SK-N-SH (cell line): ENCODE measurements around the gene TPP1. TPM values are rescaled to one million over a fixed set of nuclear protein-coding genes. Genes with fewer than 3 reads are reported as not detected.

Source experiments
- CTCF ChIA-PET: fragments of 300-600, 350-600 bp; formaldehyde crosslinking; extraction: SDS; loops from one replicate; lab custom pipeline; 2021; lab: Yijun Ruan, JAX
- POLR2A ChIA-PET: fragments of 350-600 bp; sonication (Branson Sonifier 250); formaldehyde crosslinking; extraction: SDS; loops from one replicate; lab custom pipeline; 2020; ENCODE audit warnings: antibody characterized with exemption, inconsistent platforms; lab: Yijun Ruan, JAX
- DNase-seq: peaks from one replicate; pipeline ENCODE4 v3.0.0; 2012
- H2AFZ ChIP-seq: fragments of 200-600 bp; sonication (generic); 2 replicates; pipeline ENCODE4 v1.8.1; 2016; ENCODE audit warnings: antibody characterized with exemption, mild to moderate bottlenecking, low read depth
- H3F3A ChIP-seq: fragments of 200-600 bp; sonication (generic); replicated peaks from 2 replicates; pipeline ENCODE3; 2016; ENCODE audit warnings: antibody characterized with exemption, mild to moderate bottlenecking; ENCODE audit not compliant: insufficient read depth
- H3K27ac ChIP-seq, 2 experiments: fragments of 200-500 bp in 1 of 2; fragments of 200-600 bp in 1 of 2; sonication (Bioruptor generic) in 1 of 2; sonication (generic), shearing (Covaris generic) in 1 of 2; 2 replicates each; pipeline versions ENCODE4 v1.5.1 to v1.6.1; 2014 to 2016; ENCODE audit warnings: low read depth in 2 of 2, inconsistent platforms in 1 of 2, low read length in 1 of 2, mild to moderate bottlenecking in 1 of 2, mixed read lengths in 1 of 2
- H3K27me3 ChIP-seq: fragments of 200-600 bp; sonication (generic), shearing (Covaris generic); 2 replicates; pipeline ENCODE4 v1.6.1; 2016; ENCODE audit warnings: mixed run types; ENCODE audit not compliant: insufficient read depth
- H3K36me3 ChIP-seq, 2 experiments: fragments of 200-500 bp in 1 of 2; fragments of 200-600 bp in 1 of 2; sonication (Bioruptor generic) in 1 of 2; sonication (generic) in 1 of 2; replicated peaks in 1 of 2; 2 replicates each; pipeline versions ENCODE3 to v1.5.1; 2014 to 2016; ENCODE audit warnings: low read length in 1 of 2, mild to moderate bottlenecking in 1 of 2; ENCODE audit not compliant: insufficient read depth in 2 of 2, control insufficient read depth in 1 of 2
- H3K4me1 ChIP-seq, 2 experiments: fragments of 200-500 bp in 1 of 2; fragments of 200-600 bp in 1 of 2; sonication (Bioruptor generic) in 1 of 2; sonication (generic), shearing (Covaris generic) in 1 of 2; 2 replicates each; pipeline versions ENCODE4 v1.5.1 to v1.6.1; 2014 to 2016; ENCODE audit warnings: low read depth in 1 of 2, low read length in 1 of 2, mixed run types in 1 of 2; ENCODE audit not compliant: insufficient read depth in 2 of 2, control insufficient read depth in 1 of 2
- H3K4me2 ChIP-seq: fragments of 200-600 bp; sonication (generic), shearing (Covaris generic); 2 replicates; pipeline ENCODE4 v1.6.1; 2017; ENCODE audit warnings: mixed run types
- H3K4me3 ChIP-seq, 2 experiments: fragments of 200-500 bp in 1 of 2; fragments of 200-600 bp in 1 of 2; sonication (Bioruptor generic) in 1 of 2; sonication (generic), shearing (Covaris generic) in 1 of 2; 2 replicates each; pipeline versions ENCODE4 v1.5.1 to v1.8.1; 2014 to 2016; ENCODE audit warnings: low read depth in 2 of 2, inconsistent platforms in 1 of 2, low read length in 1 of 2, mild to moderate bottlenecking in 1 of 2, mixed read lengths in 1 of 2, moderate library complexity in 1 of 2
- H3K79me2 ChIP-seq: fragments of 200-600 bp; sonication (generic); 2 replicates; pipeline ENCODE4 v1.8.1; 2017; ENCODE audit warnings: mild to moderate bottlenecking; ENCODE audit not compliant: insufficient read depth
- H3K9ac ChIP-seq: fragments of 200-600 bp; sonication (generic); 2 replicates; pipeline ENCODE4 v1.6.1; 2017; ENCODE audit warnings: mixed run types
- H3K9me2 ChIP-seq: fragments of 200-600 bp; sonication (generic); 2 replicates; pipeline ENCODE4 v1.6.1; 2017; ENCODE audit warnings: mixed run types
- H3K9me3 ChIP-seq: fragments of 200-600 bp; sonication (generic); 2 replicates; pipeline ENCODE4 v1.6.1; 2017; ENCODE audit warnings: mixed run types, mild to moderate bottlenecking, moderate library complexity
- H4K20me1 ChIP-seq: fragments of 200-600 bp; sonication (generic); 2 replicates; pipeline ENCODE4 v1.6.1; 2017; ENCODE audit warnings: mild to moderate bottlenecking, mixed run types; ENCODE audit not compliant: insufficient read depth
- CHD2 ChIP-seq: fragments of 150-350 bp; IDR thresholded peaks from 2 replicates; pipeline ENCODE4 v1.6.1; 2018; ENCODE audit warnings: low read length; ENCODE audit not compliant: partially characterized antibody
- CTCF ChIP-seq: fragments of 200-600 bp; sonication (generic); IDR thresholded peaks from 2 replicates; pipeline ENCODE4 v1.6.1; 2017; ENCODE audit warnings: antibody characterized with exemption, mild to moderate bottlenecking, moderate library complexity
- ELF1 ChIP-seq: IDR thresholded peaks from 2 replicates; pipeline ENCODE4 v1.4.0; 2012
- EZH2phosphoT487 ChIP-seq: fragments of 200-600 bp; sonication (generic); IDR thresholded peaks from 2 replicates; pipeline ENCODE4 v1.6.1; 2017; ENCODE audit warnings: low read depth, mixed run types, mild to moderate bottlenecking, antibody characterized with exemption, moderate library complexity, borderline replicate concordance
- FOSL2 ChIP-seq: IDR thresholded peaks from 2 replicates; pipeline ENCODE4 v1.4.0; 2012; ENCODE audit warnings: low read depth, mild to moderate bottlenecking, moderate library complexity, borderline replicate concordance
- GATA2 ChIP-seq: sonication (generic); formaldehyde crosslinking; IDR thresholded peaks from 2 replicates; pipeline ENCODE4 v1.5.0; 2020; ENCODE audit warnings: mild to moderate bottlenecking, missing genetic modification reagents
- MAX ChIP-seq: IDR thresholded peaks from 2 replicates; pipeline ENCODE4 v1.4.0; 2012; ENCODE audit warnings: low read depth
- NFIC ChIP-seq: IDR thresholded peaks from 2 replicates; pipeline ENCODE4 v1.4.0; 2012; ENCODE audit warnings: borderline replicate concordance
- PBX3 ChIP-seq: IDR thresholded peaks from 2 replicates; pipeline ENCODE4; 2012
- POLR2AphosphoS5 ChIP-seq: IDR thresholded peaks from 2 replicates; pipeline ENCODE4 v1.6.1; 2012; ENCODE audit warnings: low read depth, low read length
- RAD21 ChIP-seq: IDR thresholded peaks from 2 replicates; pipeline ENCODE4 v1.6.1; 2012; ENCODE audit warnings: mild to moderate bottlenecking, low read length
- RCOR1 ChIP-seq: fragments of 150-350 bp; IDR thresholded peaks from 2 replicates; pipeline ENCODE4 v1.6.1; 2017; ENCODE audit warnings: antibody characterized with exemption, low read length
- REST ChIP-seq: IDR thresholded peaks from 2 replicates; pipeline ENCODE4 v1.6.1; 2012; ENCODE audit warnings: mild to moderate bottlenecking, low read depth, low read length, moderate library complexity
- SMC3 ChIP-seq: IDR thresholded peaks from 2 replicates; pipeline ENCODE4 v1.6.1; 2012; ENCODE audit warnings: low read depth, low read length, improper control_type of control experiment
- TAF1 ChIP-seq: IDR thresholded peaks from 2 replicates; pipeline ENCODE4 v1.6.1; 2012; ENCODE audit warnings: low read depth, mild to moderate bottlenecking, low read length, moderate library complexity, borderline replicate concordance
- TCF12 ChIP-seq: IDR thresholded peaks from 2 replicates; pipeline ENCODE4 v1.4.0; 2012
- TEAD4 ChIP-seq: IDR thresholded peaks from 2 replicates; pipeline ENCODE4 v1.4.0; 2012; ENCODE audit warnings: mild to moderate bottlenecking, borderline replicate concordance; ENCODE audit not compliant: insufficient read depth
- YY1 ChIP-seq: IDR thresholded peaks from 2 replicates; pipeline ENCODE4 v1.4.0; 2012; ENCODE audit warnings: low read depth, mild to moderate bottlenecking
- WGBS: methylation state at CpG from one replicate; pipeline ENCODE4 v1.1.6; 2017; ENCODE audit warnings: low lambda C conversion rate; 5-methylcytosine and 5-hydroxymethylcytosine counted together
- polyA plus RNA-seq, 3 experiments: library from polyadenylated mRNA; depleted of rRNA; stranded (reverse); fragments of >200 nt; gene quantifications; 2 replicates each; pipeline ENCODE4 v1.2.3, GENCODE V29; 2012

TPP1 gene
- polyA plus RNA-seq, 1 of the 3 experiments (the other 2 are of a cell fraction), result 105 TPM

- TF ChIP-seq YY1 (peak; percentile 31; the same call in 1 of the 2 replicates), GATA2 (CRISPR knock-in tag) (no peak), RAD21 (no peak), ELF1 (no peak)
- TF ChIP-seq, all 33 proteins: peak for 13
Measured at GRCh38 chr11:6576471-6577373, 42.5 kb downstream of the TPP1 start (continued).

- Histone ChIP-seq H3K9me3 (no peaks in the 10 kb centered on the region), H4K20me1 (no peaks in the 10 kb centered on the region; the same call in 1 of the 2 replicates), H3K27me3 (no peaks in the 10 kb centered on the region), H3K27ac (peak overlapping the region; percentile 90 to 93; a peak in 2 of 4 replicates), H3K4me3 (no peak overlapping the region), H3K4me1 (peaks cover 17 to 27% of the 10 kb centered on the region in 2 experiments), H3K9ac (no peak overlapping the region), H2AFZ (no peak overlapping the region), H3K79me2 (no peaks in the 10 kb centered on the region), H3F3A (peaks cover 28% of the 10 kb centered on the region), H3K9me2 (no peaks in the 10 kb centered on the region), H3K36me3 (no peaks in the 10 kb centered on the region), H3K4me2 (no peak overlapping the region)
- TF ChIP-seq ELF1, result no peak
- TF ChIP-seq REST, result no peak
- TF ChIP-seq EZH2phosphoT487, result no peak
- TF ChIP-seq TCF12, result no peak
- TF ChIP-seq MAX, result no peak
- no peak for TF ChIP-seq TAF1
- no peak for TF ChIP-seq CTCF
- TF ChIP-seq NFIC, result no peak
- no peak for TF ChIP-seq YY1
- no peak for TF ChIP-seq SMC3
- TF ChIP-seq PBX3, result no peak
- TF ChIP-seq TEAD4, result no peak
- TF ChIP-seq CHD2, result no peak
- no peak for TF ChIP-seq POLR2AphosphoS5
- TF ChIP-seq FOSL2, result no peak
- TF ChIP-seq RAD21, result no peak
- no peak for TF ChIP-seq RCOR1
- no peak for DNase-seq
- POLR2A ChIA-PET, result no interaction called here
- CTCF ChIA-PET, result interaction anchor here (0.6 to 1.7 kb wide), 4 partner anchors 12 to 196 kb away, joined by 3 to 4 read pairs (median 3); no protein-coding TSS in a partner anchor
- 91% methylated on average over 6 of the region's 6 CpGs for WGBS
Measured at GRCh38 chr11:6574816-6575715, 44.2 kb downstream of the TPP1 start.
